ENCODE measurements around the gene PLCB2.

DNA sequence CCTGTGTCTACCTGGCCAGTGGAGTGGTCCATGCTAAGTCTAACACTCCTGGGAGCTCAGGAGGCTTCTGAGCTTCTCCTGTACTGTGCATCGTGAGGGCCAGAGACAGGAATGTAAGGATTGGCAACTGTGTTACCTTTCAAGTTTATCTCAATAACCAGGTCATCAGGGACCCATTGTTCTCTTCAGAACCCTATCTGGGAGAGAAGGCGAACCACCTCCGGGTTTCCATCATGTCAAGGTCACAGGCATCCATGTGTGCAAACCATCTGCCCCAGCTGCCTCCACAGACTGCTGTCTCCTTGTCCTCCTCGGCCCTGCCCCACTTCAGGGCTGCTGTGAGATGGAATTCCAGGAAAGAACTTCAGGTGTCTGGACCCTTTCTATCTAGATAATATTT is 30.8 kb downstream of the PLCB2 start:
- TF ChIP-seq, protein P1, sequence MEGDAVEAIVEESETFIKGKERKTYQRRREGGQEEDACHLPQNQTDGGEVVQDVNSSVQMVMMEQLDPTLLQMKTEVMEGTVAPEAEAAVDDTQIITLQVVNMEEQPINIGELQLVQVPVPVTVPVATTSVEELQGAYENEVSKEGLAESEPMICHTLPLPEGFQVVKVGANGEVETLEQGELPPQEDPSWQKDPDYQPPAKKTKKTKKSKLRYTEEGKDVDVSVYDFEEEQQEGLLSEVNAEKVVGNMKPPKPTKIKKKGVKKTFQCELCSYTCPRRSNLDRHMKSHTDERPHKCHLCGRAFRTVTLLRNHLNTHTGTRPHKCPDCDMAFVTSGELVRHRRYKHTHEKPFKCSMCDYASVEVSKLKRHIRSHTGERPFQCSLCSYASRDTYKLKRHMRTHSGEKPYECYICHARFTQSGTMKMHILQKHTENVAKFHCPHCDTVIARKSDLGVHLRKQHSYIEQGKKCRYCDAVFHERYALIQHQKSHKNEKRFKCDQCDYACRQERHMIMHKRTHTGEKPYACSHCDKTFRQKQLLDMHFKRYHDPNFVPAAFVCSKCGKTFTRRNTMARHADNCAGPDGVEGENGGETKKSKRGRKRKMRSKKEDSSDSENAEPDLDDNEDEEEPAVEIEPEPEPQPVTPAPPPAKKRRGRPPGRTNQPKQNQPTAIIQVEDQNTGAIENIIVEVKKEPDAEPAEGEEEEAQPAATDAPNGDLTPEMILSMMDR (IDR thresholded peaks at IDR 0.05): no peak
- TF ChIP-seq EZH2phosphoT487 (IDR thresholded peaks at IDR 0.05) (no peak), EZH2 (IDR thresholded peaks at IDR 0.05) (no peak)

Measured in neural progenitor cell (in vitro differentiated cells).